ENCODE data around the gene DCAF7.

GRCh38 chr17:63516910-63517824, 33.1 kb upstream of the DCAF7 start:
- TF ChIP-seq CTCF (conservative IDR thresholded peaks at IDR 0.05) = no peak
- TF ChIP-seq ZFX (IDR thresholded peaks at IDR 0.05) = no peak
